H9 (cell line): ENCODE measurements around the gene OLA1. TPM values are rescaled to one million over a fixed set of nuclear protein-coding genes. Genes with fewer than 3 reads are reported as not detected.

Experiments used
- DNase-seq: peaks from one replicate; pipeline ENCODE4 v3.0.0-alpha.2; 2017
- H2AFZ ChIP-seq: one replicate; pipeline ENCODE4 v1.6.1; 2013; ENCODE audit warnings: mild to moderate bottlenecking, low read length, control low read depth, moderate library complexity
- H2AK5ac ChIP-seq: 2 replicates; pipeline ENCODE4 v1.6.1; 2013; ENCODE audit warnings: low read length, control low read depth, mixed read lengths; ENCODE audit not compliant: insufficient read length
- H2BK120ac ChIP-seq: one replicate; pipeline ENCODE4 v1.6.1; 2013; ENCODE audit warnings: low read depth, mild to moderate bottlenecking, low read length, control low read depth, inconsistent platforms; ENCODE audit not compliant: poor library complexity, severe bottlenecking
- H2BK12ac ChIP-seq: 2 replicates; pipeline ENCODE4 v1.6.1; 2013; ENCODE audit warnings: low read length, control low read depth, mixed read lengths, low read depth; ENCODE audit not compliant: insufficient read length
- H2BK15ac ChIP-seq: 2 replicates; pipeline ENCODE4 v1.6.1; 2013; ENCODE audit warnings: low read depth, low read length, control low read depth
- H2BK20ac ChIP-seq: one replicate; pipeline ENCODE4 v1.6.1; 2013; ENCODE audit warnings: low read depth, mild to moderate bottlenecking, low read length, control low read depth, inconsistent platforms; ENCODE audit not compliant: poor library complexity, severe bottlenecking
- H2BK5ac ChIP-seq: 2 replicates; pipeline ENCODE4 v1.6.1; 2013; ENCODE audit warnings: low read length, control low read depth, mixed read lengths; ENCODE audit not compliant: insufficient read length
- H3K14ac ChIP-seq: 2 replicates; pipeline ENCODE4 v1.6.1; 2013; ENCODE audit warnings: low read length, control low read depth; ENCODE audit not compliant: insufficient read depth
- H3K18ac ChIP-seq: 2 replicates; pipeline ENCODE4 v1.6.1; 2013; ENCODE audit warnings: low read depth, mild to moderate bottlenecking, mixed read lengths, low read length, control low read depth; ENCODE audit not compliant: insufficient read length
- H3K23ac ChIP-seq: 2 replicates; pipeline ENCODE4 v1.6.1; 2013; ENCODE audit warnings: low read length, control low read depth, mixed read lengths, low read depth; ENCODE audit not compliant: insufficient read length
- H3K23me2 ChIP-seq: 2 replicates; pipeline ENCODE4 v1.6.1; 2013; ENCODE audit warnings: low read depth, mild to moderate bottlenecking, mixed read lengths, low read length, control low read depth; ENCODE audit not compliant: insufficient read length, poor library complexity, severe bottlenecking
- H3K27ac ChIP-seq: 2 replicates; pipeline ENCODE4 v1.5.1; 2013; ENCODE audit warnings: low read length, control low read depth, mixed read lengths, low read depth; ENCODE audit not compliant: insufficient read length
- H3K27me3 ChIP-seq: 2 replicates; pipeline ENCODE4 v1.6.1; 2013; ENCODE audit warnings: low read length, control low read depth, inconsistent platforms; ENCODE audit not compliant: insufficient read depth
- H3K4ac ChIP-seq: 2 replicates; pipeline ENCODE4 v1.6.1; 2013; ENCODE audit warnings: low read depth, mild to moderate bottlenecking, control low read depth, inconsistent platforms, low read length, moderate library complexity
- H3K4me1 ChIP-seq: 2 replicates; pipeline ENCODE4 v1.6.1; 2013; ENCODE audit warnings: low read length, control low read depth, inconsistent platforms; ENCODE audit not compliant: insufficient read depth
- H3K4me2 ChIP-seq: 2 replicates; pipeline ENCODE4 v1.6.1; 2013; ENCODE audit warnings: low read length, control low read depth, mixed read lengths; ENCODE audit not compliant: insufficient read length, insufficient read depth
- H3K56ac ChIP-seq: 2 replicates; pipeline ENCODE4 v1.6.1; 2013; ENCODE audit warnings: low read depth, mild to moderate bottlenecking, mixed read lengths, low read length, control low read depth; ENCODE audit not compliant: insufficient read length
- H3K79me1 ChIP-seq: 2 replicates; pipeline ENCODE4 v1.6.1; 2013; ENCODE audit warnings: low read depth, mild to moderate bottlenecking, moderate library complexity, low read length, control low read depth, inconsistent platforms; ENCODE audit not compliant: insufficient read depth, poor library complexity, severe bottlenecking
- H3K79me2 ChIP-seq: 2 replicates; pipeline ENCODE4 v1.6.1; 2013; ENCODE audit warnings: low read length, control low read depth, inconsistent platforms; ENCODE audit not compliant: insufficient read depth
- H3K9ac ChIP-seq: 2 replicates; pipeline ENCODE4 v1.6.1; 2013; ENCODE audit warnings: low read length, control low read depth, mixed read lengths; ENCODE audit not compliant: insufficient read length; ENCODE audit errors: extremely low read depth
- H3K9me3 ChIP-seq: one replicate; pipeline ENCODE4 v1.6.1; 2013; ENCODE audit warnings: low read depth, low read length, inconsistent platforms; ENCODE audit not compliant: control insufficient read depth
- H3T11ph ChIP-seq: one replicate; pipeline ENCODE4 v1.6.1; 2013; ENCODE audit warnings: mild to moderate bottlenecking, low read length, control low read depth, inconsistent platforms
- H4K20me1 ChIP-seq: one replicate; pipeline ENCODE4 v1.6.1; 2013; ENCODE audit not compliant: control insufficient read depth, insufficient read length, insufficient read depth
- H4K5ac ChIP-seq: 2 replicates; pipeline ENCODE4 v1.6.1; 2013; ENCODE audit warnings: low read depth, mild to moderate bottlenecking, mixed read lengths, low read length, control low read depth; ENCODE audit not compliant: insufficient read length
- H4K8ac ChIP-seq: replicated peaks from 2 replicates; pipeline ENCODE4 v1.6.1; 2013; ENCODE audit warnings: low read length, control low read depth, mixed read lengths, low read depth; ENCODE audit not compliant: insufficient read length
- H4K91ac ChIP-seq: 2 replicates; pipeline ENCODE4 v1.6.1; 2013; ENCODE audit warnings: low read depth, mild to moderate bottlenecking, moderate library complexity, mixed read lengths, low read length, control low read depth; ENCODE audit not compliant: insufficient read length
- H3K27ac Mint-ChIP-seq, 3 experiments: 2 replicates in 2 of 3; 3 replicates in 1 of 3; pipeline ENCODE4 v1.8.0; 2020 to 2021; ENCODE audit warnings: mixed read lengths in 3 of 3, mild to moderate bottlenecking in 1 of 3, moderate library complexity in 1 of 3
- H3K27me3 Mint-ChIP-seq: 2 replicates; pipeline ENCODE4 v1.8.0; 2021; ENCODE audit warnings: low read depth, mild to moderate bottlenecking, moderate library complexity, mixed read lengths
- H3K36me3 Mint-ChIP-seq, 3 experiments: 2 replicates in 2 of 3; 3 replicates in 1 of 3; pipeline ENCODE4 v1.8.0; 2020 to 2021; ENCODE audit warnings: low read depth in 3 of 3, mixed read lengths in 3 of 3; ENCODE audit not compliant: insufficient read depth in 1 of 3
- H3K4me1 Mint-ChIP-seq, 2 experiments: 2 replicates each; pipeline ENCODE4 v1.8.0; 2020; ENCODE audit warnings: mixed read lengths in 2 of 2
- H3K4me3 Mint-ChIP-seq, 2 experiments: 2 replicates in 1 of 2; 3 replicates in 1 of 2; pipeline ENCODE4 v1.8.0; 2020 to 2021; ENCODE audit warnings: mild to moderate bottlenecking in 2 of 2, mixed read lengths in 2 of 2, moderate library complexity in 1 of 2
- H3K9me3 Mint-ChIP-seq, 2 experiments: 2 replicates in 1 of 2; 3 replicates in 1 of 2; pipeline ENCODE4 v1.8.0; 2020; ENCODE audit warnings: mild to moderate bottlenecking in 2 of 2, mixed read lengths in 2 of 2, moderate library complexity in 1 of 2
- CTCF ChIP-seq: fragments of 200-600 bp; sonication (generic); conservative IDR thresholded peaks from 3 replicates; pipeline ENCODE4 v1.8.0; 2021; ENCODE audit warnings: antibody characterized with exemption, mild to moderate bottlenecking
- WGBS: extraction: QIAGEN DNeasy Blood & Tissue Kit; methylation state at CpG from one replicate; pipeline ENCODE4 v1.1.7; 2013; ENCODE audit warnings: missing lambda C conversion rate, low lambda C conversion rate, mixed read lengths; ENCODE audit not compliant: insufficient read length; ENCODE audit errors: extremely low coverage; 5-methylcytosine and 5-hydroxymethylcytosine counted together
- total RNA-seq: library from RNA; stranded (reverse); gene quantifications from 2 replicates; pipeline ENCODE4 v1.2.1, GENCODE V29; 2021

Gene OLA1
- total RNA-seq, 1 experiment from 2014 or later: 133 TPM

- no peaks in the 10 kb centered on the region for H3K79me1 ChIP-seq
- H3K23ac ChIP-seq: no peak overlapping the region
- H3K9me3 ChIP-seq: no peaks in the 10 kb centered on the region
- no peak overlapping the region for H2BK20ac ChIP-seq
- no peaks in the 10 kb centered on the region for H3K79me2 ChIP-seq
- no peak overlapping the region for H3K14ac ChIP-seq
- H3K4me1 ChIP-seq: no peaks in the 10 kb centered on the region
- no peak overlapping the region for H4K8ac ChIP-seq
- no peak overlapping the region for H3K9ac ChIP-seq
- DNase-seq: no peak
- Mint-ChIP-seq H3K27ac (no peak overlapping the region), H3K9me3 (peaks cover 4% of the 10 kb centered on the region in 2 experiments; a peak in 4 of 5 replicates), H3K27me3 (peaks cover 4% of the 10 kb centered on the region), H3K36me3 (peaks cover 10 to 22% (median 12%) of the 10 kb centered on the region in 3 experiments), H3K4me1 (peaks cover 23 to 25% of the 10 kb centered on the region in 2 experiments), H3K4me3 (no peak overlapping the region)
- H3K4me2 ChIP-seq: no peak overlapping the region
- H2AK5ac ChIP-seq: no peak overlapping the region
- H3K4ac ChIP-seq: no peak overlapping the region
- H2BK120ac ChIP-seq: no peak overlapping the region
- no peak overlapping the region for H2BK5ac ChIP-seq
- TF ChIP-seq CTCF: no peak
- no peak overlapping the region for H4K91ac ChIP-seq
- H3K18ac ChIP-seq: no peak overlapping the region
- no peak overlapping the region for H3K27ac ChIP-seq
- no peak overlapping the region for H2BK15ac ChIP-seq
- no peak overlapping the region for H3T11ph ChIP-seq
- H4K5ac ChIP-seq: no peak overlapping the region
- H2BK12ac ChIP-seq: no peak overlapping the region
- H3K56ac ChIP-seq: no peak overlapping the region
- no peak overlapping the region for H2AFZ ChIP-seq
- no peaks in the 10 kb centered on the region for H3K23me2 ChIP-seq
- H4K20me1 ChIP-seq: no peaks in the 10 kb centered on the region
- WGBS: no CpG with 5 or more reads among the region's 11 CpGs
- H3K27me3 ChIP-seq: no peaks in the 10 kb centered on the region
Measured at GRCh38 chr2:174086708-174087107, 161.6 kb downstream of the OLA1 start.
